Activated gamma-delta T cell (primary cell): ENCODE measurements around the gene ANP32B.
"Not testable (repeated sequence)": the region's sequence is repeated elsewhere in the genome, so short reads cannot be mapped to it uniquely, and the experiment has no call there.

ENCODE experiments used
- DNase-seq: peaks from one replicate; lab custom pipeline; 2025; lab: John Stamatoyannopoulos, UW

Gene ANP32B

GRCh38 chr9:97992219-97992618 is 9.1 kb downstream of the ANP32B start:
- DNase-seq: no peak

- DNase-seq: no peak
Observed at GRCh38 chr9:97993000-97993399, 9.9 kb downstream of the ANP32B start.

- no peak for DNase-seq
Observed at GRCh38 chr9:97994703-97995102, 11.6 kb downstream of the ANP32B start.

DNA sequence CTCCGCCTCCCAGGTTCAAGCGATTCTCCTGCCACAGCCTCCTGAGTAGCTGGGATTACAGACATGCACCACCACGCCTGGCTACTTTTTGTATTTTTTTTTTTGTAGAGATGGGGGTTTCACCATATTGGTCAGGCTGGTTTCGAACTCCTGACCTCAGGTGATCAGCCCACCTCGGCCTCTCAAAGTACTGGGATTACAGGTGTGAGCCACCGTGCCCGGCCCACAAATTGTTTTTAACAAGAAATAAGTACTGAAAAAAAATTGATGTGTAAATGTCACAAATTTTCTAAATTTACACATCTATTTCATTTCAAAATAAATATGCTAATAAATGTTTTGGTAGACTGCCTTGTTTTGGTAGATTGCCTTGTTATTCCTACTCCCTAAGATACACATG is 13.5 kb downstream of the ANP32B start:
- DNase-seq: not testable (repeated sequence)

DNA sequence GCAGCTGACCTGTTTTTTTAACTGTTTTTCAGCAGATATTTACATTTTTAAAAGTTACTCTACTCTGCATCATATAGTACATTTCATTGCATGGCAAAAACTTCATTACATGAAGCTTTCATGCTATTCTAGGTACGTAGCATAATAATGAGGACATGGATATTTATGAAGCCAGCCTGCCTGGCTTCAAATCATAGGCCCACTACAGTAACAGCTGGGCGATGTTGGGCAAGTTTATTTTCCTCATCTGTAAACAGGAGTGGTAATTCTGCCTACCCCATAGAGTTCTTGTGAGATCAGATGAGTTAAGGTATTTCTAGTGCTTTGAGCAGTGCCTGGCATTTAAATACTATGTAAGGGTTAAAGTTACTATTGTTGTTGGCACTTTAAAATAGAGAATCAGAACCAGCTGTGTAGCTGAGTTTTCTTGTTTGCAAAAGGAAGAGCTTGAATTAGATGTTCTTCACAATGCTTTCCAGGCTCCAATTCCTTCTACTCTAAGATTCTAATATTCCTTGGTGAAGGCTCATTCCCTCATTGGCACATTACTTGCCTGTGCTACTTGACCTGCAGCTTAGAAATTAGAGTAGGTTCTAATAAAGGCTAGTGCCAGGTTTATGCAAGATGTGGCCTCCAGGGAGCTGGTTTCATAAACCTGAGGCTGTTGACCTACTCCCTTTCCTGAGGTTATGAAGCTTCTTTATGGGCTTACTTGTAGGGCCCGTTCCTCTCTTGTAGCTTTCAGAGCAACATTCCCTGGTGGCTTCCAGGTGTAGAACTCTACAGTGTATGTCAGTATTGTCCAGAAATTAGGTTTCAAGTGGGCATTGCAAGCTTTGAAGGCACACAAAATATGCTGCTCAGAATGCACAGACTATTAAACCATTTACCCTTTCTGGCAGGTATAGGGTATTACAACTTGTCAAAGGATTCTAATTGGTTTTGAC is 14.5 kb downstream of the ANP32B start:
- no peak for DNase-seq

GRCh38 chr9:98002808-98003207 is 19.7 kb downstream of the ANP32B start:
- DNase-seq: no peak

DNA sequence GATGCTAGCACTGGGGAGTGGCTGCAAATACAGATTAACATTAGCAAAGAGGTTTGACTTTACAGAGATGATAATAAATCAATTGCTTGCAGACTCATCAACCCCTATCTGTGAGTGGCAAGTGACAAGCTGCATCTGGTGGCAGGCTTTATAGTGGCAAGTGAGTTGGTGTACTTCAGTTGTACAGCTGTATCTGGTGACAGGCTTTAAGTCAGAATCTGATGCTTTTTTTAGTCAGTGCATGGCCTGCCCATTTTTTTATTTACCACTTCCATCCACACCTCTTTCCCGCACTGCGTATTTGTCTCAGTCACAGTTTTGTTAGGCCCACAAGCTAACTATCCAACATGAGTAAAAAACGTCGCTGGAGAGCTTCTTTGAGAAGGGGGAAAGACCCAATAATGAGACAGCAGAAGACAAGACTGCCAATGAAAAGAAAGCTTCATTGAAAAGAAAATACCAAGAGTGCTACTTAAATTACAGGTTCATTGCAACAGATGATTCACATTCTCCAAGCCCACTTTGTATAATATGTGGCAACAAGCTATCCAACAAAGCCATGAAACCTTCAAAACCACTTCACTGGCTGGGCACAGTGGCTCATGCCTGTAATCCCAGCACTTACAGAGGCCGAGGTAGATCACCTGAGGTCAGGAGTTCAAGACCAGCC is 23.1 kb downstream of the ANP32B start:
- DNase-seq: no peak

- DNase-seq: no peak
Observed at GRCh38 chr9:98007251-98007928, 24.2 kb downstream of the ANP32B start.

- no peak for DNase-seq
Observed at GRCh38 chr9:98008764-98009163, 25.6 kb downstream of the ANP32B start.

- DNase-seq: no peak
Observed at GRCh38 chr9:98009437-98009836, 26.3 kb downstream of the ANP32B start.

DNA sequence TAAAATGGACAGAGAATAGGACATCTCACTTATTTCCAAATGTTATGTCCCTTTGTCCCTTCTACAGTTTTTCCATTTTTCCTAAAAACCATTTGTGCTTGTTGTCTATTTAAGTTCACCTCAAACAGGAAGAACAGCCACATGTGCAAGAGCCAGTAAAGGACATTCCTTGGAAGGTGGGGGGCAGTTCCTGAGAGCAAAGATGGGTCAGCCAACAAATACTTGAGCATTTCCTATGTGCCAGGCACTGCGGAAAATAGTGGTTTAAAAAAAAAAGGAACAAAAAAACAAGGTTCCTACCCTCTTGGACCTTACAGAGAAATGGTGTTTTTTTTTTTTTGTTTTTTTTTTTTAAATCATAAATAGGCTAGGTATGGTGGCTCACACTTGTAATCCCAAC is 26.8 kb downstream of the ANP32B start:
- no peak for DNase-seq

DNA sequence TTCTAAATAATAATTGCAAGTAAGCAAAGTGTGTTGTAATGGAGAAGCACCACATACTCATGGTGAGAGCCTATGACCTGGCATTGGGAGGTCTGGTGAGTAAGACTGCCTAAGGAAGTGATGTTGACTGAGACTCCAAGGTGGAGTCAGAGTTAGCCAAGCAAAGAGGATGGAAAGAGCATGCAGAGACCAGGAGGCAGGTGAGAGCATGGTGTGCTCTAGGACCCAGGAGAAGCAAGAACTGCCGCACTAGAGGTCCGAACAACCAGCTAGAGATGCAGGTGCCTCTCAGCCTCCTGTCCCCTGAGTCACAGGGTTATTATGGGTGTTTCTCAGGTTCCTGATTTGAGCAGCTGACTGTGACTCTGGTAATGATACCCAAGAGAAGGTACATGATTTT is 27.3 kb downstream of the ANP32B start:
- no peak for DNase-seq

DNA sequence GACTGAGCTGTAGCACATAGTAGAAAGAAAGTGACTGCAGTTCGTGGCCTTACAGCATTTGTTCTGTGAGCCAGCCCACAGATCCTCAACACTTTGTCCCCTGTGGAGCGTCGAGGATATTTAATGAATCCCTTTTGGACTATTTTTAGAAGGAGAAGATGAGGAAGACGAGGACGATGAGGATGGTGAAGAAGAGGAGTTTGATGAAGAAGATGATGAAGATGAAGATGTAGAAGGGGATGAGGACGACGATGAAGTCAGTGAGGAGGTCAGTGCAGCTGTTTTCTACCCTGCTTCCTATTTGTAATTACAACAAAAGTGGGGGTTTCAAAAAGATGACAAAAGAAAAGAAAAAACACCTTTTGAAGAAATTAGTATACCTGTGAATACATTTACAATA is 28.0 kb downstream of the ANP32B start:
- no peak for DNase-seq

DNA sequence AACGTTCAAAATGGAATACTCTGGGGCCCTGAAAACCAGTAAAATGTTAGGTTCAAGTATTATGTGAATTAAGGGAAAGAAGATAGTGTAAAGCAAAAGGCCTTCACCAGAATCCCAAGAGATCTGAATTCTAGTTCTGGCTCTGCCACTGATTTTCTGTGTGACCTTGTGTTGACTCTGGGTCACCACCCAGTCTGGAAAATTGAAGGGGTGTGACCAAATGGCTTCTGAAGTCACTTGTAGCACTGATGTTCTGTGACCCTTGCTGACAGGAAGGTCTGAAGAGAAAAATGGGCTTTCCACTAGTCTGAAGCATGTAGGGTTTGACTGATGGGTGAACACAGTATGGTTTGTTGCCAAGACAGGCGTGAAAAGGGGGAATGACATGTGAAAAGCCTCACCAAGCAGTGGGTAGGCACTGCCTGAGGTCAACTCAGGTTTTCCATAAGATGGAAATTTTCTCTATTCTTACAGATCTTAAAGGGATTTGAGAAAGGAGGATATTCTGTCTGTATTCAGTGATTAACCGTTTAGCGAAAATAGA is 33.1 kb downstream of the ANP32B start:
- DNase-seq: no peak

- DNase-seq: no peak
Observed at GRCh38 chr9:98017306-98017705, 34.2 kb downstream of the ANP32B start.

DNA sequence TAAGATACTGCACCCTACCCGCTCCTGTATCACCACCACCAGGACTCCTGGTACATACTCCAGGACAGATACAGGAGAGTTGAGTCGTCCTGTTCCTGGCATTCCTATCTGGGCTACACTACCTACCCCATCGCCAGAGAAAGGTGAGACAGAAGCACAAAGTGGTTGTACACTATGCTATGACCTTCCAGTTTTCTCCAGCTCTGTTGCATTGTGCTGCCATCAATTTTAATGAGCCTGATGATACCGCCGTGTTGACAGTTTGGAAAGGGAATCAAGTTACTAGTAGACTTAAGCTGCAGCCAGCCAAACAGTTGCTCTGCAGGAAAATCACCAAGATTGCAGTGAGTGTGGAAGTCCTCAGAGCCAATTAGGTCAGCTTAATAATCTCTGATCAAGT is 35.2 kb downstream of the ANP32B start:
- DNase-seq: no peak

DNA sequence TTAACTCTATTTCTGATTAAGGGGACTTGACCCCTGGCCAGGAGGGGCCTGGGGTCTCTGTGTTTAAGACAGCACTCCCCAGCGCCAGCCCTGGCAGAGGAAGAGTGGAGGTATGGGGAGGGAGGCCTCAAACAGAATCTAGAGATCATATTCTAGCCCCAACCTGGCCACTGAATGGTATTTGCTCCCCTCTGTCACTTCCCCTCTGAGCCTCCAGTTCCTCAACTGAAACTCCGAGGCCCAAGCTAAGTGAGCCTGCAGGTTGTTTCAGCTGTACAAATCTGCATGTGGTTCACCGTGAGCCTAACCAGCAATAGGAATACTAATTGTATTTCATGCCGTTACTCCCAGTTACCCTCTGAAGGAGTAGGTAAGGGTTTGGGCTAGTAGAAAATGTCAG is 36.0 kb downstream of the ANP32B start:
- no peak for DNase-seq

DNA sequence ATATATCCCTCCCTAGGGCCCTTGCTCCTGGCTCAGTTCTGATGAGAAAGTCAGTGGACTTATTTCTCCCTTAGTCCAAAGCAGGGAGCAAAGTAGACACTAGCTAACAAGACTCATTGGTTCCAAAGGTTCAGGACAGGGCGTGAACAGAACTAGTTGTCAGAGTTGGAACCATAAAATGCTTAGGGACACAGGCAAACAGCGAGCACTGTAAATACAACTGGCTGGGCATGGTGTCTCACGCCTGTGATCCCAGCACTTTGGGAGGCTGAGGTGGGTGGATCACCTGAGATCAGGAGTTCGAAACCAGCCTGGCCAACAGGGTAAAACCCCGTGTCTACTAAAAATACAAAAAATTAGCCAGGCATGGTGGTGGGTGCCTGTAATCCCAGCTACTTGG is 36.7 kb downstream of the ANP32B start:
- not testable (repeated sequence) for DNase-seq

- no peak for DNase-seq
Observed at GRCh38 chr9:98020476-98021145, 37.5 kb downstream of the ANP32B start.

DNA sequence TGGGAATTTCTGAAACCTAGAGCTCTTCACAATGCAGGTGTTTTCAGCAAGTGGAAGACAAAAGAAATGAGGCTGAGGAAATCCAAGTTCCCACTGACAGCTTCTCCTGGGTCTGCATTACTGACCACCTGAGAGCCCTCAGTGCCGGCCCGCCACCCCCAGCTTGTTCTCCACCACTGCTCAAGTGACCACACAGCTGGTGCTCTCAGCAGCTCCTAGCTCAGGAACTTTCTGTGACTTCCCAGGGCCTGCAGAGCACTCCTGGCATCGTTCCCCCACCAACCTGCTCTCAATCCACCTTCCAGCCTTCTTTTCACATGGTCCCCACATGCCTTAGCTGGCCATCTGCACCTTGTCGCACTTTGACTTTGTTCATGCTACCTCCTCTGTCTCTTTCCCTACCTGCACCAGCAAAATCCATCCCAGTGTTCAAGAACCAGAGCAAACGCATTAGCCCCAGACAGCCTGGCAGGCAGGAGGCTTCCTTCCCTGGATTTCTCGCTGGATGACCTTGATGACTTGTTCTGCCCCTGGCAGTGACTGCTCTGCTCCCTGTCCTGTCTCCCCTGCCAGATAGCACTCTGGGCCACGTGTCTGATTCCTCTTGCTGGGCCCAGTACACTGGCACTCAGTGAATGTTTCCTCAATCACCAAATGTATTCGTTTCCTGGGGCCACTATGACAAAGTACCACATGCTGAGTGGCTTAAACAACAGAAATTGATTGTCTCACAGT is 38.3 kb downstream of the ANP32B start:
- no peak for DNase-seq

GRCh38 chr9:98022447-98022846 is 39.3 kb downstream of the ANP32B start:
- no peak for DNase-seq
